Colon (tissue), 2 donors: ENCODE results near the gene SCD.

ENCODE experiments used
- FAIRE-seq: peaks from 2 replicates; lab custom pipeline; 2012; peaks lifted over from hg19 to GRCh38; lab: Jason Lieb, UNC
- donor health status: control.
- donor health status: control.

Gene SCD

DNA sequence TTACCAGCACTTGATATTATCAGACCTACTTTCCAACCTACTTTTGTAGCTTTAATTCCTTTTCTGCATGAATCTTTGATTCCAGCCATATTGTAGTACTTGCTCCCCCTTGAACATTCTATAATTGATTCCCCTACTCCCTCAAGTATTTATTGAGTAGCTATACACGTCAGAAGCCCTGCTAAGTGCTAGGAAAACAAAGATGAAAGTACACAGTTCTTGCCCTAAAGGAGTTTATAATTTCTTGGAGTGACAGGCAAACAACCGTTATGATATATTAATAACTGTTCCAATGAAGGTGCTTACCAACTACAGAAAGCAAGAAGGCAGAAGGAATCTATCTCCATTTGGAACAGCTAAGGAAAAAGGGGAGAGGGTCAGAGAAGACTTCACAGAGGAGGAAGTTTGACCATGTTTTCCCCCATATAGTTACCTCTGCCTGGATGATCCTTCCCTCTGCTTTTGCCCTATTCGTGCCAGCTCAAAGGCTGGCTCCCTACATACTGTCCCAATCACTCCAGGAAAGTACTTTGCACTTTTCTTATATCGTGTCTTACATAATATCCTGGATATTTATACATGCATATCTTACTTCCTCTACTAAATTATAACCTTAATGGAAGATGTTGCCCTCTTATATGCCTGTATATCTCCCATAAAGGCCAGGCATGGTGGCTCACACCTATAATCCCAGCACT, 54.7 kb downstream of the SCD start:
- FAIRE-seq: no peak

- no peak for FAIRE-seq
Observed at GRCh38 chr10:100403734-100404133, 56.7 kb downstream of the SCD start.

DNA sequence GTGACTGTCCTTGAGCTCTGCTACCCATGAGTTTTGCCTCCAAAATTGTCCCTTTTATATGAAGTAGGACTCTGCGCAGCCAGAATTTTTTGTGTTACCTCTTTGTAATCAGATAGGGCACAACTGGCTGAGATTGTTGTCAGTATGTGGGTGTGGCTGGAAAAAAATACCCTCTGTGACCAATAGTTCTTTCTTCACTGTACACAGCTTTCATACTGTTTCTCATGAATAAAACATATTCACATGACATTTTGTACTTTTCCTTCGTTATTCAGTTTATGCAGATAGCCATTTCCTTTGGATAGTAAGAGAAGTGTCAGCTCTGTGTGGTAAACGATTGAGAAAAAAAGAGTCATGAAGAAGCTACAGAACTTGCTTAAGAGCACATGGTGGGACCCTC, 66.1 kb downstream of the SCD start:
- FAIRE-seq: no peak
